ENCODE measurements around the gene UBE2I.
"Not testable (repeated sequence)": the region's sequence is repeated elsewhere in the genome, so short reads cannot be mapped to it uniquely, and the experiment has no call there.

Gene UBE2I

GRCh38 chr16:1308977-1309885, at the start of gene UBE2I:
Gene UBE2I (plus strand): TSS chr16:1309636. CDS start chr16:1314031, 4,395 bp downstream.
- DNase-seq (ENCODE audit: low read depth in 2 of 2), result peak; percentile 98 to 99

- no peak for DNase-seq (ENCODE audit: low read depth in 2 of 2)
These were observed 49.7 kb upstream of the UBE2I start for GRCh38 chr16:1259760-1260068.

GRCh38 chr16:1260101-1260680, 49.2 kb upstream of the UBE2I start:
- no peak for DNase-seq (ENCODE audit: low read depth in 2 of 2)

GRCh38 chr16:1261131-1261892, 48.1 kb upstream of the UBE2I start:
- no peak for DNase-seq (ENCODE audit: low read depth in 2 of 2)

GRCh38 chr16:1262210-1262845, 47.1 kb upstream of the UBE2I start:
- DNase-seq (ENCODE audit: low read depth in 2 of 2), result no peak

GRCh38 chr16:1262846-1263221, 46.6 kb upstream of the UBE2I start:
- no peak for DNase-seq (ENCODE audit: low read depth in 2 of 2)

GRCh38 chr16:1263591-1264344, 45.7 kb upstream of the UBE2I start:
- DNase-seq (ENCODE audit: low read depth in 2 of 2), result no peak

- DNase-seq (ENCODE audit: low read depth in 2 of 2), result no peak
These were observed 44.9 kb upstream of the UBE2I start for GRCh38 chr16:1264345-1265089.

GRCh38 chr16:1265090-1265630, 44.3 kb upstream of the UBE2I start:
- DNase-seq (ENCODE audit: low read depth in 2 of 2), result no peak

GRCh38 chr16:1265826-1266225, 43.6 kb upstream of the UBE2I start:
- DNase-seq (ENCODE audit: low read depth in 2 of 2), result no peak

GRCh38 chr16:1269418-1269817, 40.0 kb upstream of the UBE2I start:
- DNase-seq (ENCODE audit: low read depth in 2 of 2), result not testable (repeated sequence)

GRCh38 chr16:1271380-1271723, 38.1 kb upstream of the UBE2I start:
- DNase-seq (ENCODE audit: low read depth in 2 of 2), result no peak

GRCh38 chr16:1271724-1272413, 37.6 kb upstream of the UBE2I start:
- DNase-seq (ENCODE audit: low read depth in 2 of 2), result not testable (repeated sequence)

- no peak for DNase-seq (ENCODE audit: low read depth in 2 of 2)
These were observed 36.8 kb upstream of the UBE2I start for GRCh38 chr16:1272453-1273198.

- no peak for DNase-seq (ENCODE audit: low read depth in 2 of 2)
These were observed 35.6 kb upstream of the UBE2I start for GRCh38 chr16:1273816-1274215.

GRCh38 chr16:1274767-1275166, 34.7 kb upstream of the UBE2I start:
- no peak for DNase-seq (ENCODE audit: low read depth in 2 of 2)

- no peak for DNase-seq (ENCODE audit: low read depth in 2 of 2)
These were observed 33.5 kb upstream of the UBE2I start for GRCh38 chr16:1275791-1276579.

GRCh38 chr16:1276580-1276878, 32.9 kb upstream of the UBE2I start:
- DNase-seq (ENCODE audit: low read depth in 2 of 2), result no peak

- no peak for DNase-seq (ENCODE audit: low read depth in 2 of 2)
These were observed 32.3 kb upstream of the UBE2I start for GRCh38 chr16:1277151-1277598.

Measured in fibroblast of skin of left quadriceps (primary cell).